Measurements from ENCODE around the gene REPS1.

Gene REPS1

GRCh38 chr6:138891255-138891986, 96.6 kb downstream of the REPS1 start:
- Histone ChIP-seq H3K27ac (ENCODE audit: low read length) (no peak overlapping the region), H3K9ac (ENCODE audit: low read length in 2 of 2) (no peak overlapping the region), H3K4me1 (ENCODE audit: control insufficient read depth, insufficient read depth, low read length) (no peaks in the 10 kb centered on the region), H3K27me3 (ENCODE audit: control insufficient read depth in 1 of 2, insufficient read depth in 2 of 2, low read length in 2 of 2) (no peaks in the 10 kb centered on the region), H3K36me3 (ENCODE audit: control insufficient read depth in 2 of 2, insufficient read depth in 2 of 2, low read length in 2 of 2) (no peaks in the 10 kb centered on the region), H3K4me3 (ENCODE audit: low read length in 2 of 2) (no peak overlapping the region), H3K9me3 (ENCODE audit: control insufficient read depth in 2 of 2, low read length in 2 of 2) (no peaks in the 10 kb centered on the region)

GRCh38 chr6:138885156-138885819, 102.8 kb downstream of the REPS1 start:
- Histone ChIP-seq H3K4me3 (ENCODE audit: low read length in 2 of 2) (no peak overlapping the region), H3K9ac (ENCODE audit: low read length in 2 of 2) (no peak overlapping the region), H3K27ac (ENCODE audit: low read length) (no peak overlapping the region), H3K4me1 (ENCODE audit: control insufficient read depth, insufficient read depth, low read length) (no peaks in the 10 kb centered on the region), H3K9me3 (ENCODE audit: control insufficient read depth in 2 of 2, low read length in 2 of 2) (no peaks in the 10 kb centered on the region), H3K36me3 (ENCODE audit: control insufficient read depth in 2 of 2, insufficient read depth in 2 of 2, low read length in 2 of 2) (no peaks in the 10 kb centered on the region), H3K27me3 (ENCODE audit: control insufficient read depth in 1 of 2, insufficient read depth in 2 of 2, low read length in 2 of 2) (no peaks in the 10 kb centered on the region)

GRCh38 chr6:138882369-138883017, 105.6 kb downstream of the REPS1 start:
- no peaks in the 10 kb centered on the region for H3K36me3 ChIP-seq (ENCODE audit: control insufficient read depth in 2 of 2, insufficient read depth in 2 of 2, low read length in 2 of 2)
- H3K27me3 ChIP-seq (ENCODE audit: control insufficient read depth in 1 of 2, insufficient read depth in 2 of 2, low read length in 2 of 2) = no peaks in the 10 kb centered on the region
- no peak overlapping the region for H3K9ac ChIP-seq (ENCODE audit: low read length in 2 of 2)
- H3K4me1 ChIP-seq (ENCODE audit: control insufficient read depth, insufficient read depth, low read length) = no peaks in the 10 kb centered on the region
- no peaks in the 10 kb centered on the region for H3K9me3 ChIP-seq (ENCODE audit: control insufficient read depth in 2 of 2, low read length in 2 of 2)
- no peak overlapping the region for H3K4me3 ChIP-seq (ENCODE audit: low read length in 2 of 2)
- no peak overlapping the region for H3K27ac ChIP-seq (ENCODE audit: low read length)

- Histone ChIP-seq H3K36me3 (ENCODE audit: control insufficient read depth in 2 of 2, insufficient read depth in 2 of 2, low read length in 2 of 2) (no peaks in the 10 kb centered on the region), H3K4me3 (ENCODE audit: low read length in 2 of 2) (no peak overlapping the region), H3K9ac (ENCODE audit: low read length in 2 of 2) (no peak overlapping the region), H3K9me3 (ENCODE audit: control insufficient read depth in 2 of 2, low read length in 2 of 2) (no peaks in the 10 kb centered on the region), H3K27ac (ENCODE audit: low read length) (no peak overlapping the region), H3K4me1 (ENCODE audit: control insufficient read depth, insufficient read depth, low read length) (peaks cover 36% of the 10 kb centered on the region), H3K27me3 (ENCODE audit: control insufficient read depth in 1 of 2, insufficient read depth in 2 of 2, low read length in 2 of 2) (no peaks in the 10 kb centered on the region)
These were observed 114.9 kb downstream of the REPS1 start for GRCh38 chr6:138873191-138873590.

- Histone ChIP-seq H3K4me1 (ENCODE audit: control insufficient read depth, insufficient read depth, low read length) (peaks cover 34% of the 10 kb centered on the region), H3K9me3 (ENCODE audit: control insufficient read depth in 2 of 2, low read length in 2 of 2) (no peaks in the 10 kb centered on the region), H3K27ac (ENCODE audit: low read length) (peak overlapping the region; percentile 60)
These were observed 118.7 kb downstream of the REPS1 start for GRCh38 chr6:138869398-138869797.

GRCh38 chr6:138868181-138868580, 119.9 kb downstream of the REPS1 start:
- Histone ChIP-seq H3K4me3 (ENCODE audit: low read length in 2 of 2) (no peak overlapping the region), H3K4me1 (ENCODE audit: control insufficient read depth, insufficient read depth, low read length) (peaks cover 27% of the 10 kb centered on the region), H3K9ac (ENCODE audit: low read length in 2 of 2) (no peak overlapping the region), H3K27me3 (ENCODE audit: control insufficient read depth in 1 of 2, insufficient read depth in 2 of 2, low read length in 2 of 2) (no peaks in the 10 kb centered on the region), H3K9me3 (ENCODE audit: control insufficient read depth in 2 of 2, low read length in 2 of 2) (no peaks in the 10 kb centered on the region), H3K36me3 (ENCODE audit: control insufficient read depth in 2 of 2, insufficient read depth in 2 of 2, low read length in 2 of 2) (no peaks in the 10 kb centered on the region), H3K27ac (ENCODE audit: low read length) (peak overlapping the region; percentile 60)

More at GRCh38 chr6:138869398-138869797, 118.7 kb downstream of the REPS1 start:
- no peak overlapping the region for H3K9ac ChIP-seq (ENCODE audit: low read length in 2 of 2)
- H3K27me3 ChIP-seq (ENCODE audit: control insufficient read depth in 1 of 2, insufficient read depth in 2 of 2, low read length in 2 of 2) = no peaks in the 10 kb centered on the region
- H3K4me3 ChIP-seq (ENCODE audit: low read length in 2 of 2) = no peak overlapping the region
- no peaks in the 10 kb centered on the region for H3K36me3 ChIP-seq (ENCODE audit: control insufficient read depth in 2 of 2, insufficient read depth in 2 of 2, low read length in 2 of 2)

GRCh38 chr6:138865480-138866109, 122.5 kb downstream of the REPS1 start:
- Histone ChIP-seq H3K27ac (ENCODE audit: low read length) (no peak overlapping the region), H3K9me3 (ENCODE audit: control insufficient read depth in 2 of 2, low read length in 2 of 2) (no peaks in the 10 kb centered on the region), H3K9ac (ENCODE audit: low read length in 2 of 2) (no peak overlapping the region), H3K27me3 (ENCODE audit: control insufficient read depth in 1 of 2, insufficient read depth in 2 of 2, low read length in 2 of 2) (no peaks in the 10 kb centered on the region), H3K36me3 (ENCODE audit: control insufficient read depth in 2 of 2, insufficient read depth in 2 of 2, low read length in 2 of 2) (no peaks in the 10 kb centered on the region), H3K4me1 (ENCODE audit: control insufficient read depth, insufficient read depth, low read length) (peaks cover 27% of the 10 kb centered on the region), H3K4me3 (ENCODE audit: low read length in 2 of 2) (no peak overlapping the region)

GRCh38 chr6:138864343-138864890, 123.6 kb downstream of the REPS1 start:
- Histone ChIP-seq H3K36me3 (ENCODE audit: control insufficient read depth in 2 of 2, insufficient read depth in 2 of 2, low read length in 2 of 2) (no peaks in the 10 kb centered on the region), H3K4me1 (ENCODE audit: control insufficient read depth, insufficient read depth, low read length) (peaks cover 22% of the 10 kb centered on the region), H3K4me3 (ENCODE audit: low read length in 2 of 2) (no peak overlapping the region), H3K27ac (ENCODE audit: low read length) (no peak overlapping the region), H3K9ac (ENCODE audit: low read length in 2 of 2) (no peak overlapping the region), H3K9me3 (ENCODE audit: control insufficient read depth in 2 of 2, low read length in 2 of 2) (no peaks in the 10 kb centered on the region), H3K27me3 (ENCODE audit: control insufficient read depth in 1 of 2, insufficient read depth in 2 of 2, low read length in 2 of 2) (no peaks in the 10 kb centered on the region)

- Histone ChIP-seq H3K9ac (ENCODE audit: low read length in 2 of 2) (no peak overlapping the region), H3K4me1 (ENCODE audit: control insufficient read depth, insufficient read depth, low read length) (peaks cover 11% of the 10 kb centered on the region), H3K9me3 (ENCODE audit: control insufficient read depth in 2 of 2, low read length in 2 of 2) (no peaks in the 10 kb centered on the region), H3K4me3 (ENCODE audit: low read length in 2 of 2) (no peak overlapping the region), H3K27me3 (ENCODE audit: control insufficient read depth in 1 of 2, insufficient read depth in 2 of 2, low read length in 2 of 2) (no peaks in the 10 kb centered on the region), H3K36me3 (ENCODE audit: control insufficient read depth in 2 of 2, insufficient read depth in 2 of 2, low read length in 2 of 2) (no peaks in the 10 kb centered on the region), H3K27ac (ENCODE audit: low read length) (no peak overlapping the region)
These were observed 124.7 kb downstream of the REPS1 start for GRCh38 chr6:138863321-138863720.

- Histone ChIP-seq H3K9ac (ENCODE audit: low read length in 2 of 2) (no peak overlapping the region), H3K27ac (ENCODE audit: low read length) (no peak overlapping the region), H3K27me3 (ENCODE audit: control insufficient read depth in 1 of 2, insufficient read depth in 2 of 2, low read length in 2 of 2) (no peaks in the 10 kb centered on the region), H3K4me1 (ENCODE audit: control insufficient read depth, insufficient read depth, low read length) (peaks cover 8% of the 10 kb centered on the region), H3K4me3 (ENCODE audit: low read length in 2 of 2) (no peak overlapping the region), H3K9me3 (ENCODE audit: control insufficient read depth in 2 of 2, low read length in 2 of 2) (no peaks in the 10 kb centered on the region), H3K36me3 (ENCODE audit: control insufficient read depth in 2 of 2, insufficient read depth in 2 of 2, low read length in 2 of 2) (no peaks in the 10 kb centered on the region)
These were observed 125.6 kb downstream of the REPS1 start for GRCh38 chr6:138862456-138862855.
